ENCODE results near the gene RITA1. TPM values are rescaled to one million over a fixed set of nuclear protein-coding genes. Genes with fewer than 3 reads are reported as not detected.

Gene RITA1
- total RNA-seq, 1 donor from 2014 or later: 15.5 TPM

GRCh38 chr12:113169697-113170096 is 15.8 kb upstream of the RITA1 start:
- Mint-ChIP-seq H3K36me3 (ENCODE audit: low read depth) (peaks cover 37% of the 10 kb centered on the region), H3K27ac (ENCODE audit: unreplicated experiment) (no peak overlapping the region), H3K9me3 (ENCODE audit: low read depth) (no peaks in the 10 kb centered on the region), H3K27me3 (ENCODE audit: low read depth) (no peaks in the 10 kb centered on the region), H3K4me1 (ENCODE audit: low read depth) (no peaks in the 10 kb centered on the region), H3K4me3 (ENCODE audit: unreplicated experiment) (no peak overlapping the region)
- DNase-seq (ENCODE audit: low spot score): no peak
- TF ChIP-seq, protein P1, sequence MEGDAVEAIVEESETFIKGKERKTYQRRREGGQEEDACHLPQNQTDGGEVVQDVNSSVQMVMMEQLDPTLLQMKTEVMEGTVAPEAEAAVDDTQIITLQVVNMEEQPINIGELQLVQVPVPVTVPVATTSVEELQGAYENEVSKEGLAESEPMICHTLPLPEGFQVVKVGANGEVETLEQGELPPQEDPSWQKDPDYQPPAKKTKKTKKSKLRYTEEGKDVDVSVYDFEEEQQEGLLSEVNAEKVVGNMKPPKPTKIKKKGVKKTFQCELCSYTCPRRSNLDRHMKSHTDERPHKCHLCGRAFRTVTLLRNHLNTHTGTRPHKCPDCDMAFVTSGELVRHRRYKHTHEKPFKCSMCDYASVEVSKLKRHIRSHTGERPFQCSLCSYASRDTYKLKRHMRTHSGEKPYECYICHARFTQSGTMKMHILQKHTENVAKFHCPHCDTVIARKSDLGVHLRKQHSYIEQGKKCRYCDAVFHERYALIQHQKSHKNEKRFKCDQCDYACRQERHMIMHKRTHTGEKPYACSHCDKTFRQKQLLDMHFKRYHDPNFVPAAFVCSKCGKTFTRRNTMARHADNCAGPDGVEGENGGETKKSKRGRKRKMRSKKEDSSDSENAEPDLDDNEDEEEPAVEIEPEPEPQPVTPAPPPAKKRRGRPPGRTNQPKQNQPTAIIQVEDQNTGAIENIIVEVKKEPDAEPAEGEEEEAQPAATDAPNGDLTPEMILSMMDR (IDR thresholded peaks at IDR 0.05): no peak

GRCh38 chr12:113170457-113170856 is 15.1 kb upstream of the RITA1 start:
- no peaks in the 10 kb centered on the region for H3K27me3 Mint-ChIP-seq (ENCODE audit: low read depth)
- no peaks in the 10 kb centered on the region for H3K9me3 Mint-ChIP-seq (ENCODE audit: low read depth)
- TF ChIP-seq, protein P1 (IDR thresholded peaks at IDR 0.05): no peak
- no peak overlapping the region for H3K27ac Mint-ChIP-seq (ENCODE audit: unreplicated experiment)
- DNase-seq (ENCODE audit: low spot score): no peak
- no peaks in the 10 kb centered on the region for H3K4me1 Mint-ChIP-seq (ENCODE audit: low read depth)
- H3K36me3 Mint-ChIP-seq (ENCODE audit: low read depth): peaks cover 38% of the 10 kb centered on the region
- no peak overlapping the region for H3K4me3 Mint-ChIP-seq (ENCODE audit: unreplicated experiment)

GRCh38 chr12:113170926-113171325 is 14.6 kb upstream of the RITA1 start:
- H3K4me3 Mint-ChIP-seq (ENCODE audit: unreplicated experiment): no peak overlapping the region
- TF ChIP-seq, protein P1 (IDR thresholded peaks at IDR 0.05): no peak
- H3K27ac Mint-ChIP-seq (ENCODE audit: unreplicated experiment): no peak overlapping the region
- DNase-seq (ENCODE audit: low spot score): no peak
- H3K4me1 Mint-ChIP-seq (ENCODE audit: low read depth): no peaks in the 10 kb centered on the region
- no peaks in the 10 kb centered on the region for H3K9me3 Mint-ChIP-seq (ENCODE audit: low read depth)
- peaks cover 36% of the 10 kb centered on the region for H3K36me3 Mint-ChIP-seq (ENCODE audit: low read depth)
- no peaks in the 10 kb centered on the region for H3K27me3 Mint-ChIP-seq (ENCODE audit: low read depth)

DNA sequence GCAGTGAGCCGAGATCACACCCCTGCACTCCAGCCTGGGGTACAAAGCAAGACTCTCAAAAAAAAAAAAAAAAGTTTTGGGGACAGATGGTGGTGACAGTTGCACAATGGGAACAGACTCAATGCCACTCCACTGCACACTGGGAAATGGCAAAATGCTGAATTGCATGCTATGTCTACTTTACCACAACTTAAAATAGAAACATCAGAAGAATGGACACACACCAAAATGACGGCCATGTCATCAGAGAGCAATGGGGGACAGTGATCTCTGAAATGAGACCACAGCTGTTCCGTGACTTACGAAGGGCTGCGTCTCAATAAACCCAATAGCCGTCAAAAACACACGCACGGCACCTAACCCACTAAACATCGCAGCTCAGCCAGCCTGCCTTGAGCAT is 14.0 kb upstream of the RITA1 start:
- no peak for DNase-seq (ENCODE audit: low spot score)
- Mint-ChIP-seq H3K27ac (ENCODE audit: unreplicated experiment) (no peak overlapping the region), H3K36me3 (ENCODE audit: low read depth) (peaks cover 35% of the 10 kb centered on the region)

DNA sequence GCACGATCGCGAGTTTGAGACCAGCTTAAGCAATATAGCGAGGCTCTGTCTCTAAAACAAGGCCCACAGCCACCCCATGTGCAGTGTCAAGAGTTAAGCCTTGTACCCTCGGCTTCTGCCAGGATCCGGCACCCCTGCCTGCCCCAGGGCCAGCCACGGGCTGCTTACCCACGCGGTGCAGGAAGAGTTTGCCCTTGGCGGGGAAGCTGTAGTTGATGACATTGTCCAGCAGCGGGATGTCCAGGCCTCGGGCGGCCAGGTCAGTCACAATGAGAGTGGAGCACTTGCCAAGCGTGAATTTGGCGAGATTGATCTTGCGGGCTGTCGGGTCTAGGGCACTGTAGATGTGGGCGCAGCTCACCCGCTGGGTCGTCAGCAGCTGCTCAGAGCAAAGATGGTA is 13.3 kb upstream of the RITA1 start:
- H3K27me3 Mint-ChIP-seq (ENCODE audit: low read depth): no peaks in the 10 kb centered on the region
- DNase-seq (ENCODE audit: low spot score): no peak
- TF ChIP-seq, protein P1 (IDR thresholded peaks at IDR 0.05): no peak
- H3K4me1 Mint-ChIP-seq (ENCODE audit: low read depth): no peaks in the 10 kb centered on the region
- H3K36me3 Mint-ChIP-seq (ENCODE audit: low read depth): peaks cover 41% of the 10 kb centered on the region
- no peak overlapping the region for H3K4me3 Mint-ChIP-seq (ENCODE audit: unreplicated experiment)
- peaks cover 6% of the 10 kb centered on the region for H3K9me3 Mint-ChIP-seq (ENCODE audit: low read depth)
- no peak overlapping the region for H3K27ac Mint-ChIP-seq (ENCODE audit: unreplicated experiment)

More for the DNA sequence above, 14.0 kb upstream of the RITA1 start:
- TF ChIP-seq, protein P1 (IDR thresholded peaks at IDR 0.05): no peak
- no peak overlapping the region for H3K4me3 Mint-ChIP-seq (ENCODE audit: unreplicated experiment)
- H3K4me1 Mint-ChIP-seq (ENCODE audit: low read depth): no peaks in the 10 kb centered on the region
- no peaks in the 10 kb centered on the region for H3K9me3 Mint-ChIP-seq (ENCODE audit: low read depth)
- H3K27me3 Mint-ChIP-seq (ENCODE audit: low read depth): no peaks in the 10 kb centered on the region
